ENCODE data around the gene PCSK1N. TPM values are rescaled to one million over a fixed set of nuclear protein-coding genes. Genes with fewer than 3 reads are reported as not detected.

PCSK1N gene
- total RNA-seq, 3 donors from 2014 or later: 11.1 to 19.7 (median 13.8) TPM

DNA sequence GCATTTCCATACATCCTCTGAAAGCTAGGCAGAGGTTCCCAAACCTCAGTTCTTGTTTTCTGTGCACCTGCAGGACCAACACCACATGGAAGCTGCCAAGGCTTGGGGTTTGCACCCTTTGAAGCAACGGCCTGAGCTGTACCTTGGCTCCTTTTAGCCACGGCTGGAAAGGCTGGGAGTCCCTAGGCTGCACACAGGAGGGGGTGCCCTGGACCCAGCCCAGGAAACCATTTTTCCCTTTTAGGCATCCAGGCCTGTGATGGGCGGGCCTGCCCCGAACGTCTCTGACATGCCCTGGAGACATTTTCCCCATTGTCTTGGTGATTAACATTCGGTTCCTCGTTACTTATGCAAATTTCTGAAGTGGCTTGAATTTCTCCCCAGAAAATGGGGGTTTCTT is 17.4 kb upstream of the PCSK1N start:
- Histone ChIP-seq H3K9me3 (no peaks in the 10 kb centered on the region), H3K4me1 (ENCODE audit: low read depth) (no peaks in the 10 kb centered on the region), H3K4me3 (no peak overlapping the region), H3K36me3 (ENCODE audit: low read depth) (no peaks in the 10 kb centered on the region)
- TF ChIP-seq, protein P1, sequence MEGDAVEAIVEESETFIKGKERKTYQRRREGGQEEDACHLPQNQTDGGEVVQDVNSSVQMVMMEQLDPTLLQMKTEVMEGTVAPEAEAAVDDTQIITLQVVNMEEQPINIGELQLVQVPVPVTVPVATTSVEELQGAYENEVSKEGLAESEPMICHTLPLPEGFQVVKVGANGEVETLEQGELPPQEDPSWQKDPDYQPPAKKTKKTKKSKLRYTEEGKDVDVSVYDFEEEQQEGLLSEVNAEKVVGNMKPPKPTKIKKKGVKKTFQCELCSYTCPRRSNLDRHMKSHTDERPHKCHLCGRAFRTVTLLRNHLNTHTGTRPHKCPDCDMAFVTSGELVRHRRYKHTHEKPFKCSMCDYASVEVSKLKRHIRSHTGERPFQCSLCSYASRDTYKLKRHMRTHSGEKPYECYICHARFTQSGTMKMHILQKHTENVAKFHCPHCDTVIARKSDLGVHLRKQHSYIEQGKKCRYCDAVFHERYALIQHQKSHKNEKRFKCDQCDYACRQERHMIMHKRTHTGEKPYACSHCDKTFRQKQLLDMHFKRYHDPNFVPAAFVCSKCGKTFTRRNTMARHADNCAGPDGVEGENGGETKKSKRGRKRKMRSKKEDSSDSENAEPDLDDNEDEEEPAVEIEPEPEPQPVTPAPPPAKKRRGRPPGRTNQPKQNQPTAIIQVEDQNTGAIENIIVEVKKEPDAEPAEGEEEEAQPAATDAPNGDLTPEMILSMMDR (IDR thresholded peaks at IDR 0.05): no peak
- intact Hi-C loops (cut with DNase I, micrococcal nuclease): no loop called here
- ATAC-seq: no peak
- DNase-seq: no peak

DNA sequence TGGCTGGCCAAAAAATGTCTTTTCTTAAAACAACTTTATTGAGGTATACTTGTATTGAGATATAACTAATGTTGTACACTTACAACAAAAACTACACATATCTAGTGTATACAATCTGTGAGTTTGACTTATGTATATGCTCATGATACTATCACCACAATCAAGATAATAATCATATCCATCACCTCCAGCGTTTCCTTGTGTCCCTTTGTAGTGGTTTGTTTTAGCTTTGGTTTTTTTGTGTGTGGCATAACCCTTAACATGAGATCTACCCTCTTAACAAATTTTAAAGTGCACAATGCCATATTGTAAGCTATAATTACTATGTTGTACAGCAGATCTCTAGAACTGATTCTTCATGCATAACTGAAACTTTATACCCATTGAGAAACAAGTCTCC is 13.4 kb upstream of the PCSK1N start:
- ATAC-seq (no peak), DNase-seq (no peak)
- Histone ChIP-seq H3K4me3 (no peak overlapping the region), H3K9me3 (no peaks in the 10 kb centered on the region), H3K36me3 (ENCODE audit: low read depth) (no peaks in the 10 kb centered on the region), H3K4me1 (ENCODE audit: low read depth) (no peaks in the 10 kb centered on the region)
- TF ChIP-seq, protein P1 (IDR thresholded peaks at IDR 0.05): no peak
- intact Hi-C loops (cut with DNase I, micrococcal nuclease): no loop called here

DNA sequence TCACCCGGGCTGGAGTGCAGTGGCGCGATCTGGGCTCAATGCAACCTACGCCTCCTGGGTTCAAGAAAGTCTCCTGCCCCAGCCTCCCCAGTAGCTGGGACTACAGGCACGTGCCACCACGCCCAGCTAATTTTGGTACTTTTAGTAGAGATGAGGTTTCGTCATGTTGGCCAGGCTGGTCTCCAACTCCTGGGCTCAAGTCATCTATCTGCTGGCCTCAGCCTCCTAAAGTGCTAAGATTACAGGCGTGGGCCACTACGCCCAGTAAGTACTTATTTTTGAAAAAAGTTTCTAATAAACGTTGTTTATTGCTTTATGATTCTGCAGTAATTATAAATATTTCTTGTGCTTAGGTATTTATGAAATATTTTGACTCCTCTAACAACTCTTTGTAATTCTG is 4.3 kb upstream of the PCSK1N start:
- no peak overlapping the region for H3K4me3 ChIP-seq
- H3K4me1 ChIP-seq (ENCODE audit: low read depth): no peaks in the 10 kb centered on the region
- no peak for DNase-seq
- no peak for ATAC-seq
- H3K9me3 ChIP-seq: no peaks in the 10 kb centered on the region
- no peaks in the 10 kb centered on the region for H3K36me3 ChIP-seq (ENCODE audit: low read depth)
- intact Hi-C loops (cut with DNase I, micrococcal nuclease): no loop called here
- TF ChIP-seq, protein P1 (IDR thresholded peaks at IDR 0.05): no peak

DNA sequence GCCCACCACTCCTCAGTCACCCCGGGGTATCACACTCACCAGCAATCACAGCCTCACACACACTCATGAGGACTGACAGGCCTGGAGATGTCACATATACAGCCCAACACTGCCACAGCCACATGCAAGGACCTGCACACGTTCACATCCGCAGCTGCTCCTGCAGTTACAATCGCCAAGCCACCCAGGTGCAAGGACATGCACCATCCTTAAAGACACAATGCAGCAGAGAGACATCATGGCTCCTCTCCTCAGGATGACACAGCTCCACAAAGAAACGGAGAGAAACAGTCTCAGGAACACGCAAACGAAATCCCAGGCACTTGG is 1.1 kb downstream of the PCSK1N start:
- no peak overlapping the region for H3K4me3 ChIP-seq
- DNase-seq (no peak), ATAC-seq (no peak)
- TF ChIP-seq, protein P1 (IDR thresholded peaks at IDR 0.05): no peak
- H3K36me3 ChIP-seq (ENCODE audit: low read depth): no peaks in the 10 kb centered on the region
- intact Hi-C loops (cut with DNase I, micrococcal nuclease): no loop called here
- no peaks in the 10 kb centered on the region for H3K4me1 ChIP-seq (ENCODE audit: low read depth)
- H3K9me3 ChIP-seq: no peaks in the 10 kb centered on the region

DNA sequence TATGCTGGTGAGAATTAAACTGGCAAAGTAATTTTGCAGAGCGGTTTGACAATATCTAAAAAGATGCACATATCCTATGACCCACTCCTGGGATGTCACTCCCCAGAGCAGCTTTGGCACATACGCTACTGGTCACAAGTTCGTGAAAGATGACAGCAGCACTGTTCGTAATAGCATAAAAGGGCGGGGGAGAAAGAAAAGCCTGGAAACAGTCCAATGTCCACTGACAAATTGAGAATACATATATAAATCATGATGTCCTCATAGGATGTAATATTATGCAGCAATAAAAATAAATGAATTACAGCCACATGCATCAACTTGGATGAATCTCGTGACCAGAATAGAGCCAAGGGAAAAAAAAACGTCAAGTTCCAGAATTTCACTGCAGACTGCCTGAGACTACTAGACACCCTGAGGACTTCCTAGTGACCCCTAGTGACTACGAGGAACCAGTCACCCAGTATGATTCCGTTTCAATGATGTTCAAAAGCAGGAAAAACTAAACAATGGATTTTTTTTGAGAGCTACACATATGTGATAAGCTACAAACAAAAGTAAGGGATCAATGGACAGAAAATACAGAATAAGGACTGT is 1.8 kb downstream of the PCSK1N start:
- Histone ChIP-seq H3K4me3 (no peak overlapping the region), H3K4me1 (ENCODE audit: low read depth) (no peaks in the 10 kb centered on the region), H3K36me3 (ENCODE audit: low read depth) (no peaks in the 10 kb centered on the region), H3K9me3 (no peaks in the 10 kb centered on the region)
- DNase-seq (peak in 1 of 3 donors; percentile 6), ATAC-seq (peak; percentile 69)
- intact Hi-C loops (cut with DNase I, micrococcal nuclease): no loop called here
- TF ChIP-seq, protein P1 (IDR thresholded peaks at IDR 0.05): no peak

DNA sequence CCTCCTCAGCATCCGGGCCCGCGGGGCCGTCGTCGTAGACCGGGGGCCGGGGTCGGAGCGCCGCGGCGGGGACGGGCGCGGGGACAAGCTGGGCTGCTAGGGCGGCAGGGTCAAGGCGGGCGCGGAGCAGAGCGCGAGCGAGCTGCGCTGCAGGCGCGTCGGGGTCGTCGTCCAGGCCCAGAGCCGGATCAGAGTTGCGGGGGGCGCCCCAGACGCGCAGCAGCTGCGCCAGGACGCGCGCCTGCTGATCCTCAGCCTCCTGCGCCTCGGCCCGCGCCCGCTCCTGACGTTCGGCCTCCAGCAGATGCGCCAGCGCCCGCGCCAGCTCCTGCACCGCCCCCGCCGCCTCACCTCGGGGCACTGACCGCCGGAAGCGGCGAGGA is 3.5 kb downstream of the PCSK1N start:
- intact Hi-C loops (cut with DNase I, micrococcal nuclease): no loop called here
- TF ChIP-seq, protein P1 (IDR thresholded peaks at IDR 0.05): no peak
- Histone ChIP-seq H3K36me3 (ENCODE audit: low read depth) (no peaks in the 10 kb centered on the region), H3K4me3 (no peak overlapping the region), H3K9me3 (no peaks in the 10 kb centered on the region), H3K4me1 (ENCODE audit: low read depth) (no peaks in the 10 kb centered on the region)
- ATAC-seq (peak; percentile 24), DNase-seq (no peak)

Data from mucosa of descending colon (tissue), 3 donors.